Skeletal muscle satellite cell (primary cell): ENCODE results near the gene AEBP2.

Source experiments
- H3K27me3 ChIP-seq: 2 replicates; pipeline ENCODE4 v1.7.0; 2013; ENCODE audit warnings: low read length; ENCODE audit not compliant: control insufficient read depth, insufficient read depth
- H3K36me3 ChIP-seq: 2 replicates; pipeline ENCODE4 v1.7.0; 2013; ENCODE audit warnings: mild to moderate bottlenecking, control low read depth, low read length; ENCODE audit not compliant: insufficient read depth
- H3K4me1 ChIP-seq: 2 replicates; pipeline ENCODE4 v1.7.0; 2013; ENCODE audit warnings: low read length; ENCODE audit not compliant: control insufficient read depth, insufficient read depth
- H3K4me2 ChIP-seq: 2 replicates; pipeline ENCODE4 v1.7.0; 2013; ENCODE audit warnings: mild to moderate bottlenecking, low read length
- H3K4me3 ChIP-seq: 2 replicates; pipeline ENCODE4 v1.7.0; 2013; ENCODE audit warnings: low read length
- H3K9ac ChIP-seq: 2 replicates; pipeline ENCODE4 v1.7.0; 2013; ENCODE audit warnings: mild to moderate bottlenecking, low read depth, low read length, moderate library complexity
- H3K9me3 ChIP-seq: replicated peaks from 2 replicates; pipeline ENCODE4 v1.7.0; 2013; ENCODE audit warnings: mild to moderate bottlenecking, control low read depth, low read length

The AEBP2 gene

GRCh38 chr12:19489168-19489567, 49.9 kb downstream of the AEBP2 start:
- Histone ChIP-seq H3K9ac (no peak overlapping the region), H3K4me2 (no peak overlapping the region), H3K9me3 (no peaks in the 10 kb centered on the region), H3K4me1 (no peaks in the 10 kb centered on the region), H3K36me3 (peaks cover 1% of the 10 kb centered on the region), H3K27me3 (no peaks in the 10 kb centered on the region), H3K4me3 (no peak overlapping the region)

- Histone ChIP-seq H3K4me1 (no peaks in the 10 kb centered on the region), H3K4me2 (no peak overlapping the region), H3K9me3 (no peaks in the 10 kb centered on the region), H3K27me3 (no peaks in the 10 kb centered on the region), H3K9ac (no peak overlapping the region), H3K36me3 (peaks cover 6% of the 10 kb centered on the region), H3K4me3 (no peak overlapping the region)
Measured at GRCh38 chr12:19490908-19491307, 51.6 kb downstream of the AEBP2 start.

- H3K4me3 ChIP-seq = no peak overlapping the region
- no peak overlapping the region for H3K9ac ChIP-seq
- no peak overlapping the region for H3K4me2 ChIP-seq
- H3K4me1 ChIP-seq = no peaks in the 10 kb centered on the region
- peaks cover 6% of the 10 kb centered on the region for H3K36me3 ChIP-seq
- H3K27me3 ChIP-seq = no peaks in the 10 kb centered on the region
- H3K9me3 ChIP-seq = no peaks in the 10 kb centered on the region
Measured at GRCh38 chr12:19491863-19492262, 52.6 kb downstream of the AEBP2 start.

DNA sequence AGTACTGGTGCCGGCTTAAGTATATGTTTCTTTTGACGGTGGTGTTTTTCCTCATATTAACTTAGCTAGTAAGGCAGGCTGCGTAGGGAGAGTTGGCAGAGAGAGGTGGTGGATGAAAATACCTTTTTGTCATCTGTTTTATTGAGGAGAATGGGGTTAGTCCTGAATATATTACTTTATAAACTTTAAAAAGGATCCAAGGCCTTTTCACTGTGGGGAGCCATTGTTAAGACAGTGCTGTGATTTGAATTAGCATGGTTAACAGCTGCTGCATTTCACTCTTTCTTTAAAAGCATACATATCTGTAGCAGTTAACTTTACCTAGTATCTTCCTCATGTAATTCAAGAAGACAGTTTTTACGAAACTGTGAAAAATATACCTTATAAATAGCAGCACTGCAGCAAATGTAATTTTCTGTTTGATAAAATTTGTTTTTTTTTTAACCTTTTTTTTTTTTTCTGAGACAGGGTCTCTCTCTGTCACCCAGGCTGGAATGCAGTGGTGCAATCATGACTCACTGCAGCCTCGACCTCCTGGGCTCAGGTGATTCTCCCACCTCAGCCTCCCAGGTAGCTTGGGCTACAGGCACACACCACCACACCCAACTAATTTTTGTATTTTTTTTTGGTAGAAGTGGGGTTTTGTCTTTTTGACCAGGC, 57.1 kb downstream of the AEBP2 start:
- no peaks in the 10 kb centered on the region for H3K27me3 ChIP-seq
- H3K4me3 ChIP-seq = no peak overlapping the region
- H3K4me2 ChIP-seq = no peak overlapping the region
- no peak overlapping the region for H3K9ac ChIP-seq
- peaks cover 12% of the 10 kb centered on the region for H3K36me3 ChIP-seq
- H3K9me3 ChIP-seq = no peaks in the 10 kb centered on the region
- H3K4me1 ChIP-seq = no peaks in the 10 kb centered on the region

- peaks cover 12% of the 10 kb centered on the region for H3K36me3 ChIP-seq
- no peaks in the 10 kb centered on the region for H3K4me1 ChIP-seq
- H3K9me3 ChIP-seq = no peaks in the 10 kb centered on the region
- H3K9ac ChIP-seq = no peak overlapping the region
- H3K4me2 ChIP-seq = no peak overlapping the region
- no peak overlapping the region for H3K4me3 ChIP-seq
- H3K27me3 ChIP-seq = no peaks in the 10 kb centered on the region
Measured at GRCh38 chr12:19498099-19498498, 58.8 kb downstream of the AEBP2 start.

DNA sequence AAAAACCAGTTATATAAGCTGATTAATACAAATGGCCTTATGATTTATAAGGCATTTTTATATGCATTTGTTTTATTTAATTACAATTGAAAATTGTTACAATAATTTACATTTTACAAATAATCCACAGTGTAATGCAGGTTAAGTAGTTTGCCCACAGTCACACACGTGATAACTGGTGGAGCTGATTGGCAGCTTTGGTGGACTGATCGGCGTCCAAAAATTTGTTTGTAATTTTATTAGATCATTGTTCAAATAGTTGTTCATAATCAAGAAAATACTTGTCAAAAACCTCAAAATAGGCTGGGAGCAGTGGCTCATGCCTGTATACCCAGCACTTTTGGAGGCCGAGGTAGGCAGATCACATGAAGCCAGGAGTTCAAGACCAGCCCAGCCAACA, 59.7 kb downstream of the AEBP2 start:
- no peaks in the 10 kb centered on the region for H3K27me3 ChIP-seq
- H3K9me3 ChIP-seq = no peaks in the 10 kb centered on the region
- no peak overlapping the region for H3K4me2 ChIP-seq
- H3K4me1 ChIP-seq = no peaks in the 10 kb centered on the region
- no peak overlapping the region for H3K4me3 ChIP-seq
- H3K36me3 ChIP-seq = peaks cover 12% of the 10 kb centered on the region
- no peak overlapping the region for H3K9ac ChIP-seq

DNA sequence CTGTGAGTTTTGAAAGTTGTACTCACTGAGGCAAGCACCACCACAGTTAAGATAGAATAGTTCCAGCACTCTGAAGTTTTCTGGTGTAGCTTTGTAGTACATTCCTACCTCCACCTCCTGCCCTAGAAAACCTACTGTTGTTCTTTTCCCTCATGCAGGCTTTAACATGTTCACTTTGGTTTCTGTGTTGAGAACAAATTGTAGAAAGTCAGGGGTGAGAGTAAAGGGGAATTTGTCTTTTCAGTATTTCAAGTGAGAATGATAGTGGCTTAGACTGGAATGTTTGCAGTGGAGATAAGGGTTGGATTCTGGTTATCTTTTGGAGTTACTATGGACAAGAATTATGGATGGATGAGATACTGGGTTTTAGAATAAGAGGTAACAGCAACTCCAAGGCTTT, 67.2 kb downstream of the AEBP2 start:
- Histone ChIP-seq H3K4me3 (no peak overlapping the region), H3K4me1 (no peaks in the 10 kb centered on the region), H3K9ac (no peak overlapping the region), H3K27me3 (no peaks in the 10 kb centered on the region), H3K36me3 (no peaks in the 10 kb centered on the region), H3K4me2 (no peak overlapping the region), H3K9me3 (no peaks in the 10 kb centered on the region)

- Histone ChIP-seq H3K4me1 (no peaks in the 10 kb centered on the region), H3K9ac (no peak overlapping the region), H3K27me3 (no peaks in the 10 kb centered on the region), H3K4me2 (no peak overlapping the region), H3K4me3 (no peak overlapping the region), H3K9me3 (no peaks in the 10 kb centered on the region), H3K36me3 (no peaks in the 10 kb centered on the region)
Measured at GRCh38 chr12:19507823-19508222, 68.5 kb downstream of the AEBP2 start.

DNA sequence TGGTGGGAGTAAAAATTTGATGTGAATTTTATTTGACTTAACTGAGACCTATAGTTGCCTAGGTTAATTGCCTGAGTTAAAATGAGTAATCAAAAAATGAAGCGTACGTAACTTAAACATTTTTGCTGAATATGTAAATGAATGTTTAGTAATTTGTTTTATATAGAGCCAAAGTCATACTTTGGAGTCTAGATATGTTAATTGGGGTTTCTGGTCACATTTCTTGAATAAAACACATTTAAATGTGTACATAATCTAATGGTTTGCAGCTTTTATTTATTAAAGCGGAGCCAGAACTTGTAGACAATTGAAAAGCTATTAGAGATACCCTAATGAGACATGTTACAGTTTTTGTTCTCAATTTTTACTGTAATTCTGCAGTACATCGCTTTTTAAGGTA, 71.2 kb downstream of the AEBP2 start:
- Histone ChIP-seq H3K27me3 (no peaks in the 10 kb centered on the region), H3K36me3 (peaks cover 8% of the 10 kb centered on the region), H3K4me3 (no peak overlapping the region), H3K4me2 (no peak overlapping the region), H3K9me3 (no peaks in the 10 kb centered on the region), H3K4me1 (no peaks in the 10 kb centered on the region), H3K9ac (no peak overlapping the region)

GRCh38 chr12:19515179-19515578, 75.9 kb downstream of the AEBP2 start:
- H3K9me3 ChIP-seq = no peaks in the 10 kb centered on the region
- H3K4me1 ChIP-seq = no peaks in the 10 kb centered on the region
- H3K27me3 ChIP-seq = no peaks in the 10 kb centered on the region
- no peak overlapping the region for H3K4me3 ChIP-seq
- H3K4me2 ChIP-seq = no peak overlapping the region
- peaks cover 22% of the 10 kb centered on the region for H3K36me3 ChIP-seq
- no peak overlapping the region for H3K9ac ChIP-seq

- Histone ChIP-seq H3K27me3 (no peaks in the 10 kb centered on the region), H3K4me1 (no peaks in the 10 kb centered on the region), H3K4me2 (no peak overlapping the region), H3K9ac (no peak overlapping the region), H3K36me3 (peaks cover 22% of the 10 kb centered on the region), H3K4me3 (no peak overlapping the region), H3K9me3 (no peaks in the 10 kb centered on the region)
Measured at GRCh38 chr12:19517583-19517982, 78.3 kb downstream of the AEBP2 start.

- H3K4me2 ChIP-seq = no peak overlapping the region
- no peaks in the 10 kb centered on the region for H3K9me3 ChIP-seq
- no peak overlapping the region for H3K4me3 ChIP-seq
- H3K27me3 ChIP-seq = no peaks in the 10 kb centered on the region
- H3K4me1 ChIP-seq = no peaks in the 10 kb centered on the region
- H3K36me3 ChIP-seq = peaks cover 22% of the 10 kb centered on the region
- no peak overlapping the region for H3K9ac ChIP-seq
Measured at GRCh38 chr12:19518209-19518608, 78.9 kb downstream of the AEBP2 start.
